ENCODE data around the gene CDC5L.

Gene CDC5L

DNA sequence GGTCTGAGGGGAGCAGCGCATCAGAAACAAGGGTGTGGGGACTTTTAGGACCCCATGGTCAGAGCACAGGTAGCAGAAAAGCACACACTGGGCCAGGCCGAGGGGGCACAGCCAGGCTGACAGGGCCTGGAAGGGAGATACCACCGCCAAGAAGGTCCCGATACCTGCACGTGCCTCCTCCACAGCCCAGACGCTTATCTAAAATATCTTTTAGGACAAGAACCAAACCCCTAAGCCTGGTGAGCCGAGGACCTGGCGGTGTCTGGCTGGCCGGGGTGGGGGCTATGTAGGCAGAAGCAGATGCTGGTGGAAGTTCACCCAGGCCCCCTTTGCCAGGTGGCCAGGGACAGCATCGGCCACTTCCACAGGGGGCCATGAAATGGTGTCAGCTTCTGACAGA lies 89.3 kb downstream of the CDC5L start:
- no peak for DNase-seq

DNA sequence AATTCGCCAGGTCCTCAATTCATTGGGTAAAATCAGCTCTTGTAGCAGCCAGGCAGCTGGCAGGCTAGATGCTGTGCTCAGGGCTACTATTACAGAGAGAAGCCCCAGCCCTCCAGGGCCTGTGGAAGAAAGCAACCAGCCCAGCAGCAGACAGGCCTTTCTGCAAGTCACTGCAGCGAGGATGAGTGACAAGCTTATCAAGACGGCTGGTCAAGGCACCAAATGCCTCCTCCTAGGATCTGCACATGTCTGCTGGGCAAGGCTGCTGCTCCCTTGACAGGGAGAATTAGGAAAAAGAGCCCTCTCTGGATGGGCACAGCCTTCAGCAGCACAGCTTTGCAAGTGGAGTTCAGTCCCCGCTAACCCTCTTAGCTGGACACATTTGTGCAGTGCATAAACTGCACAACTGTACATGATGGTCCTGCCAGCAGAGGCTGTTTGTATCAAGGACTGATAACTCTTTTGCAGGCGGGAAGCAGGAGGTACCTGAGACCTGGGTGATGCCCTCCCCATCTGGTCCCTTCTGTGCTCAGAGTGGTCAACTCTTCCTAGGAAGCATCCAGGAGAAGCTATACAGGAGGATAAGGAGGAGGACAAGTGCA lies 89.9 kb downstream of the CDC5L start:
- DNase-seq, result no peak

DNA sequence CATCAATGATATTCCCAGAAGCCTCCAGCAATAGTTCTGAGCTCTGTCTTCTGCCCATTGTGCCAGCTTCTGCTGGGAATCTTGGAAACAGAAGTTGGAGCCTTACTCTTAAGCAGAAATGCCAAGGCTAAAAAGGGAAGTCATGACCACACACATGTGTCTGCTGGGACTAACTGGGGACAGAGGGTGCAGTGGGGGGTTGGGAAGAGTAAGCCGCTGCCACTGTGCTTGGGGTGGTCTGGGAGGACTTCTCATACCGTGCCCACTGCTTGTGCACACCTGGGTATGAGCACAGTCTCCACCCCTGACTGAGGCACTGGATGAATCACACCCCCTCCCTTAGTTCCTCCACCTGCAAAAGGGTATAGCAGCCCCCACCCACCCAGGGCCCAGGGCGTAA lies 90.7 kb downstream of the CDC5L start:
- no peak for DNase-seq

DNA sequence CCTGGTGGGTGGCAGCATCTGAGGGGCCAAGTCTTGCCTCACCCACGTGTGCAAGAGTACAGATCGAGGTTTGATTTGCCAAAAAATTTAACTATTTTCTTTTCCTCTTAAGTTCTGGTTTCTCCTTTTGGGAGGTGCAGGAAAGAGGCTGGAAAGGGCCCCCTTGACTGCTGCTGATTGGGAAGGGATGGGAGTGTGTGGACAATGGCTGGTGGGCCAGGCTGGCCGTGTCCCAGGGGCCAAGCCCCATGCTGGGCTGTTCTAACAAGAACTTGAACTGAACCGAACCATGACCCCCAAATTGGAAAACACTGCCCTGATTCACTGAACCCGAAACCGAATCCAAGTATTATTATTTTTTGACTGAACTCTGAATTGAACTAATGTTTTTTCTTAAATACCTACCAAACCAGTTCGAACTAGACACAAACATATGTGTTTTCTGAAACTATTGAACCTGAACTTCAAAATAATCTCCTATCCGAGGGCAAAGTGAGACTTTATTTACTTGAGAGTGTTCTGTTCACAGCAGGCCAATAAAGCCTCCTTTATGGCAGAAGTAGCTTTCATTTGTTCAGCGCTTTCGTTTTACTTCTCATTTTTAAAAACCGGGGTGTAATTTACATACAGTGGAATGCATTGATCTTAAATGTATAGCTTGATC lies 91.2 kb downstream of the CDC5L start:
- DNase-seq, result no peak

DNA sequence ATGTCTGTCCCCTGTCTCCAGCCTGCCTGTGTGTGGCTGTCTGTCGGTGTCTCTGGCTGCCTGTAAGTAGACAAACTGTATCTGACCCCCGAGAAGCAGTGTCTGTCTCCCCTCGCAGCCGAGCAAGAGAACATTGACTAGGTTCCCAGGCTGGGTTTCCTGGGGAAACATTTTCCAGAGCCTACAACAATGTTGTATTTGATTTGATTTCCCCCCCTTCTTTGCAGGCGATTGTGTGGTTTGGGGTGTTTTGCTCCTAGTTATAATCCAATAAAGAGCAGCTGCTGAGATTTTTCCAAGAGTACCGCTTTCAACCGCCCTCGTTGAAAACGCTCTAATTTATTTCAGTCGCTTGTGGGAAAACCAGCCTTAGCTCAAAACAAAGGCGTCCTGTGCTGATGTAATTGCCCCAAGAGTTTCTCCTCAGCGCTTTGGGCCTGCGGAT lies 92.6 kb downstream of the CDC5L start:
- no peak for DNase-seq

DNA sequence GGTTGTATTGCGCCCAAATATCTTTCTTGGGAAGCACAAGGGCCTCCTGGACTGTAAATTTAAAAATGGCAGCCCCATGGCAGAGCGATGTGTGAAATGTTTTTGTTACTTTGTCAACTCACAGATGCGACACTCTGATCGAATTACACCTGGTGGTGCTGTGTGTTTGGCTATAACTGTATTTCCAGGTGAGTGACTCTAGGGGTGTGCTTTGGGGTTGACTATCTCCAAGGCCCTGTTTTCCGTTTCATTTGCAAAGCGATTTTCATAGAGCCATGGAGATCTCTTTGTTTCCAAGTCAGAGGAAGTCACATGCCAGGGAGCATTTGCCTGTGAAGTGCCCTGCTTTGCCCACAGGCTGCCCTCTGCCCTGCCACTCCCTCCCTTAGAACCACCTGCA lies 93.5 kb downstream of the CDC5L start:
- DNase-seq, result no peak

DNA sequence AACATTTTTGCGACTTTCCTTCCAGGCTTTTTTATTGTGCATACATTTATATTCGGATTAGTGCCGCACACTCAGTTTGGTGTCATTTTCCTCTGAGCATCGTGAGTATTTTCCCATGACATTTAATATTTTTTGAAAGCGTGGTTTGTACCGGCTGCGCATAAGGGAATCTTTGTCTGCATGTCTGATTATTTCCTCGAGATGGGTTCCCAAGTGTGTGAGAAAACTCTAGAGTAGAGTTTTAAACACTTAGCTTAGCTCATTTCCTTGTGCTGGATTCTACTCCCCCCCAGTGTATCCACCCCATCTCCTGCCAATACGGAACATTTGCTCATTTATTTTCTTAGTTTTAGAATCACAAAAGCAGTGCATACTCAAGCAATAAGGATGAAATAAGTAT lies 94.3 kb downstream of the CDC5L start:
- no peak for DNase-seq

DNA sequence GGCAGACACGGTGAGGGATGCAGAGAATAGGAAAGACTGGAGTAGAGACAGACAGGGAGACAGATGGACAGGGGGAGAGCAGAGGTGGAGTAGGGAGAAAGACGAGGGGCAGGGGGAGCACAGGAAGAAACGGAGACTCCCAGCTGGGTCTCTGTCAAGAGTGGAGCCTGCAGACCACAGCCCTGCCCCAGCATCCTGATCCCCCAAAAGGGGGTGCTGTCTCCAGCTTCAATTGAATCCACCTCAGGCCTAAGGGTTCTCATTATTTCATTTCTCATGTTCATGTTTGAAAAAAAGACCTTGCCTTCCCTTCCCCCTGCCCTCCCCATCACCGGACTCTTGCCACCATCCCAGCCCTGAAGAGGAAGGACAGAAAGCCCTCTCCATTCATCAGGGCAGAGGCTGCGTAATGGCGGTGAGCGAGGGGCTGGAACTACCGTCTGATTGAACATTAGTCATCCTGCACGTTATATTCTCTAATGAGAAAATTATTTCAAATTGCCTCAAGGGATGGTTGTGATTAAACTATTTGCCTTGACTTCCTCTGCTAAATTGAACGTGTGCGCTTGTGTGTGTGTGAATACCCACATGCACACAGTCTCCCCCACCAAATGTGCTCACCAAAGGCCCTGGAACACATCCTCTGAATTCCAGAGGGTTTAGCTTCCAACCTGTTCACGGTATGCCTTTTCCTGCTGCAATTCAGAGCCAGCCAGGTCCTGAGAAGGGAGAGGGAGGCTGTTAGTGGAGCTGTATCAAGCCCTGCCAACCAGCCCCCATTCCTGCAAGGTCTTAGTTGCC lies 98.3 kb downstream of the CDC5L start:
- no peak for DNase-seq

DNA sequence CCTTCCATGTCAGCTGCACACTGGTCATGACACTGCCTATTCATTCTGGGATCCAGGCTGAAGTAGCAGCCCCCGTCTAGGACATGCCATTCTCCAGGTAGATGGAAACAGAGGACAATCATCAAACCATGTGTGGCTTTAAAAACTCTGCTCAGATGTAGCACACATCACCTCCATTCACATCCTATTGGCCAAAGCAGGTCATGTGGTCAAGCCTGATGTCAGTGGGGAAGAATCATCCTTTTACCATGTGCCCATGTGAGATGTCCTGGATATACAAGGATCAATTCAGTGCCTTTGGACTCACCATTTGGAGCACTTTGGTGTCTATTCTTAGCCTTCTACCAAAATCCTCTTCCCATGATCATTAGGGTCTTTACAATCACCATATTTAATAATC lies 99.5 kb downstream of the CDC5L start:
- DNase-seq, result no peak

DNA sequence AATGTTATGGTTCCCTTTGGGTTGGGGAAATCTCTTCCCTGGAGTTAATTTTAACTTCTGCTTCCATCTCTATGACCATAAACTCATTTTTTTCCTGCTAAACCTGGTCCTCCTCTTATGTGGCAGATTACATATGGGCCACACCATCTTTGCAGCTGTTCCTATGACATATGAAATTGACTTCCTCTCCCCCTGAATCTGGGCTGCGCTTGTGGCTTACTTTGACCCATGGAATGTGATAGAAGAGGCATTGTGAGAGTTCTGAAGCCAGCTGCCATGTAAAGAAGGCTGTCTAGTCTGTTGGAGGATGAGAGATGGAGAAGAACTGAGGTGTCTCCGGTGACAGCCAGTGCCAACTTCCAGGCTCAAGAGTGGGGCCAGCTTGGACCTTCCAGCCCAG lies 100.1 kb downstream of the CDC5L start:
- no peak for DNase-seq

DNA sequence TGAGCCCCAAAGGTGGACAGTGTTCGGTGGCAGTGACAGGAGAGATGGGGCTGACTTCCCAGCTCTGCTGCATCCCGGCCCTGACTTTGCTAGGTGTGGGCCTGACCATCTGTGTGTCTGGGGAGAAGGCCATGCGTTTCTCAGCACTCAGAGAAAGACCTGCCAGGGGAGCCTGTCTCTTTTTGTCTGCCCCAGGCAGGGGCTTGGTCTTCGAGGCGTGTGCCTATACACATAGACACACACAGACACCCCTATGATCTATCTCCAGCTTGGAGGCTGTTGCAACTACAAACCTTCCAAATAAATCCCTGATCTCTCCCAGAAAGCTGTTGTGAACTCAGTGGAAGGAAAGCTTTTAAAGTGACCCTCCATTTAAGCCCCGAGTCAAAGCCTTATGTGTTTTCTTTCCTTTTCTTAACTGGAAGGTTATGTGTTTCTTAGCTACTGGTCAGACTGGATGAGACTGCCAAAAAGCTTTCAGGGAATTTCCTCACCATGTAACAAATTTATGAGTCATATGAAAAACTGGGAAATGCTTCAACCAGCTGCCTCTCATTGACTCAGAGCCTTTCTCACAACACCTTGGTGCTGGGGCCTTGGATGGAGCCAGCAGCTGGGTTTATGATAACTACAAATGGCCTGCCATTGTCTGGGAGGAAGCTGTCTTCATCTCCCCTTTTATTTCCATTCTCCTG lies 102.6 kb downstream of the CDC5L start:
- DNase-seq, result no peak

DNA sequence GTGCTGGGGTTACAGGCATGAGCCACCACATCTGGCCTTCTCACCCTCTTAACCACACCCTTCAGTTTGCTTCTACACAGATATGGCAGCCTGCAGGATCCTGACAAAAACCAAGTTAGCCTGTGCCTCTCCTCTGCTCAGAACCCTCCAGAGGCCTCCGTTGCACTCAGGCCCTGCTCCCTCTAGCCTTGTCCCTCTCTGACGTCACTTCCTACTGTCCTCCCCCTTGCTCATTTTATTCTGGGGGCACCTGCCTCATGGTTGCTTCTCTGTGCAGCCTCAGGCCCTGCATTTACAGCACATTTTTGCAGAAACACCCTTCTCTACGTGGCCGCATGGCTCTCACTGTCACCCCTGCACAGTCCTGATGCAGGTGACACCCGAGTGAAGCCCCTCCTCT lies 105.6 kb downstream of the CDC5L start:
- DNase-seq, result no peak

DNA sequence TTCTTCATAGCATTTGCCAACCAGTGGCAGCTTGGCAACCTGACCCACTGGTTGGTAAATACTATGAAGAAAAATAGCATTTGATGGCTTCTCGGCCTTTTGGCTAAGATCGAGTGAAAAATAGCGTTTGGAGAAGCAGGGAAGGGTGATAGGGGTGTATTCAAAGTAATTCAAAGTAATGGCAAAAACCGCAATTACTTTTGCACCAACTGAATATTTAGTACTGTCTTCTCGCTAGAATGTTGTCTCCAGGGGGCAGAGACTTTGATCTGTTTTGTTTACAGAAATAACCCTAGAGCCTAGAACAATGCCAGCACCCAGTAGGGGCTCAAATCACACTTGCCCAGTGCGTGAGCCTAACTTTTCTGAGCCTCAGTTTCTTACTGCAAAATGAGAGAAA lies 106.1 kb downstream of the CDC5L start:
- DNase-seq, result no peak

DNA sequence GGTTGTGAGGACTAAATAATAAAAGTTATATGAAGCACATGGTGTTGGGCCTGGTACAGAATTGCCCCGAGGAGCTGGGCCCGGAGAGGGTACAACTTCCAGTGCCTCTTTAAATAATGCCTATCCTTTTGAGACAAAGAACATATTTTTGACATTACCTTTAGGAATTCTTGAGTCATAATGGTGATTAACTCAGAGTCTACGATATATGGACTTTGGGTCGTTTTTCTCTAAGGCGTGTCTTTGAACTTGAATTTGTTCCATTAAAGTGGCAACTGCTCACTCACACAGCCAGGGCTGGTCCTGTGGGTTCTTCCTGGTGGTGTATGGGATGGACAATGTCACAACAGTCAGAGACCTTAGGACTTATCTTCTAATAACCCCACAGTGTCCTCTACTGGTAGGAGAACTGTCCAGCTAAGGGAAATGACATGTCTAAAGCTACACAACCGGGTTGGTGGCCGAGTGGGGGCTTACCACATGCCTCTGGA lies 106.5 kb downstream of the CDC5L start:
- no peak for DNase-seq

DNA sequence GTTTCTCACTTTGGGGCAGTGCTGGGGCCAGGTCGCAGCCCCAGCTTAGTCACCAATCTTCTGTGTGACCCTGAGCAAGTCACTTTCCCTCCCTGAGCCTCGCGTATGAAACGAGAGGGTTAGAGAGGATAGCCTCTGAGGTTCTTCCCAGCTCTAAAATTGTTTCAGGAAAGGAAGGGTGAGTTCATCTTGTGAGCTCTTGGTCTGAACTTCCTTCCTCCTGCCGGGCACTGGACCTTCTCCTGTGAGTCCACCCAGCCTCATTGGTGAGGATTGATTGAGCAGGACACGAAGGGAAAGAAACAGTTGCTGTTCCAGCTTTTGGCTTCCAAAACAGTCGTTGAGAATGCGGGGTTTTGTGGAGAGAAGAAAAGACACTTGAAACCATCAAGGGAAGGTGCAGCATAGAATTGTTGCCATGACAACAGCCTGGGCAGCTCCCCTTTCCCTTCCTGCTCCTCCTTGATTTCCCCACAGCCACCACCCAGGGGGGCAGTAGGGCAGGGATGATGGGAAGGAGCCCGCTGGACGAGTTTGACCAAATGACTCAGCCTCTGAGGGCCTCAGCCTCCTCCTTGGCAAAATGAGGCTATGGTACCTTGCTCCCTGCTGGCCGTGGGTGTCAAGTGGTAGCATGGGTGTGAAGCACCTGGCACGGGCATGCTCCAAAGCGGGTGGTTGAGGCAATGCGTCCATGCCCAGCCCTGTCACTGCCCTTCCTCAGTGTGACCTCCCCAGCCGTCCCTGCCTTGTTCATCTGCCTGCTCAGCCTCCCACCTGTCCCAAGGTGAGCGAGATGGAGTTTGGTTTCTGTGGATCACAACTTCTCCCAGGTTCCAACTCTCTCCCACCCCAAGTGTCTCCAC lies 107.8 kb downstream of the CDC5L start:
- DNase-seq, result no peak

DNA sequence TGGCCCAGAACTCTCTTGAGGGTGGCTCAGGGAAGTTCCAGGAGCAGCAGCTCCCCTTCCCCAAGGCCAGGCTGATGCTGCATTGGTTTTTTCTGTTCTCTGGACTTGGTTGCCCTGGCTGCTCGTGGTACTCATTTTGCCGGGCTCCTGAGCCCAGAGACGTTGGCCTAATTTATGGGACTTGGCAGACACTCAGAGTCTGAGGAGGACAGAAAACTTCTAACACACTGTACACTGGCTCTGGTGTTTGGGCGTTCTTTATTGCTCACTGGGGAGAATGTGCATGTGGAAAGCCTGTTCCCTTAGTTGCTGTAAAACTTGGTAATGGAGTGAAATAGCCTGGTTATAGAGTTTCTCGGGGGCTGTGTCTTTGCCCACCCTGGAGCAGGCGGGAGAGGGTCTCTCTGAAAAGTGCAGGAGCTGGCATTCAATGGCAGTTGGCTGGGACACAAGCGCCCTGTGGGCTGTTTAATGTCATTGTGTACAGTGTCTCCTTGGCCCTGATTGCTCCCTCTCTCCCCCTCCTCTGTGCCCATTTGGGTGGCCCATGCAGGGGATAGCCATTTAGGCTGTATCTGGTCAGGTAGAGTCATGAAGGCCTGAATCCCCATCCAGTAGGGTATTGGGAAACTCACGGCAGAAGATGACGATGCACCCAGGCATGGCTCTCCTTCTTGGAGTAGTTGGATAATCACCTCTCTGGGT lies 109.3 kb downstream of the CDC5L start:
- DNase-seq, result no peak

DNA sequence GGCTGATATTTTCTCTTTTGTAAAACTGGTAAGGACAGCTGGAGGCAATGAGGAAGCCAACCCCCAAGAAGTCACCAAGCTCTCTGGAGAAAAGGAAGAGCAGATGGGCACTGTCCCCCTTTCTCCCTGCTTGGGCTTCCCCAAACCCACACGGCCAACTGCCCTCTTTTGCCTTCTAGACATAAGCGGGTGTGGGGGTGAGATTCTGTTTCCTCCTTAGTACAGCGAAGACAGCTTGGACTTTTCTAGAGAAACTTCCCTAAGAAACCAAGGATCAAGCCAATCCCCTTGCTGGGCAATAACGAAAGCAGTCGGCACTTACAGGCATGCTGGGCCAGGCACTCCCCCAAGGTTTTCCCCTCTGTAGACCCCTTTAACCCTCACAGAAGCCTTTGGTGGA lies 110.3 kb downstream of the CDC5L start:
- no peak for DNase-seq

DNA sequence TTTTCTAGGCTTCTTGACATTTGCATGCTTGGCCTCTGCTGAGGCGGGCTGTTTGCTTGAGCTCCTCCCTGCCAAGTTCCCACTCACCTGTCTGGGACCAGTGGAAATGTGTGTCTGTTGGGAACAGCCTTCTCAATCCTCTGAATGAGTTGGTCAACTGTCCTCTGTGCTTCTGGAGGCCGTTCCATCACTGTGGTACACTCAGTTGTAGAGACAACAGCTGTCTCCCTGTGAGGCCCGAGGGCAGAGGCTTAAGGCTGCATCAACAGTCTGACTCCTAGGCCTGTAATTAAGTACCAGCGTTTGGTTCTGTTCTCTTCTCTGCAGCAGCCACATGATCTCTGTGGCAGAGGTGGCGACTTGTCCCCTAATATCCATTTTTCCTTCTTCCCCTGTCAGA lies 110.9 kb downstream of the CDC5L start:
- no peak for DNase-seq

DNA sequence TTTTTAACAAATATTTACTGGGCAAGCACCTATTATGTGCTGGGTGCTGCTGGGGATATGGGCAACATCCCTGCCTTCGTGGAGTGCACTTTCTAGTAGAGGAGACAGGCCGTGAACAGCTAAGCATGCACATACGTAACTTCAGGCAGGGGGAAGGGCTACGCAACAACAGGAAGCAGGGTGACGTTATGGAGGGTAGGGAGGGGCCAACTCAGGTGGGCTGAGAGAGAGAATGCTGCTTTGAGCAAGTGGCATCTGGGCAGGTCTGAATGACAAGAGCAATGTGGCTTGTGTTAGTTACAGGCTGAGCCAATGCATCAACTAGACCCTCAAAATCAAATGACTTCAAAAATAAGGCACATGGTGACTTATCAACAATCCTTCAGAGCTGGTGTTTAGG lies 112.1 kb downstream of the CDC5L start:
- DNase-seq, result no peak

All from T-helper 9 cell (primary cell).